Eye (tissue), 1 donor: ENCODE measurements around the gene ARHGEF19.
"Not testable (repeated sequence)": the region's sequence is repeated elsewhere in the genome, so short reads cannot be mapped to it uniquely, and the experiment has no call there.

ENCODE experiments used
- DNase-seq: peaks from one replicate; pipeline ENCODE4 v3.0.0-alpha.2; 2015

Gene ARHGEF19

DNA sequence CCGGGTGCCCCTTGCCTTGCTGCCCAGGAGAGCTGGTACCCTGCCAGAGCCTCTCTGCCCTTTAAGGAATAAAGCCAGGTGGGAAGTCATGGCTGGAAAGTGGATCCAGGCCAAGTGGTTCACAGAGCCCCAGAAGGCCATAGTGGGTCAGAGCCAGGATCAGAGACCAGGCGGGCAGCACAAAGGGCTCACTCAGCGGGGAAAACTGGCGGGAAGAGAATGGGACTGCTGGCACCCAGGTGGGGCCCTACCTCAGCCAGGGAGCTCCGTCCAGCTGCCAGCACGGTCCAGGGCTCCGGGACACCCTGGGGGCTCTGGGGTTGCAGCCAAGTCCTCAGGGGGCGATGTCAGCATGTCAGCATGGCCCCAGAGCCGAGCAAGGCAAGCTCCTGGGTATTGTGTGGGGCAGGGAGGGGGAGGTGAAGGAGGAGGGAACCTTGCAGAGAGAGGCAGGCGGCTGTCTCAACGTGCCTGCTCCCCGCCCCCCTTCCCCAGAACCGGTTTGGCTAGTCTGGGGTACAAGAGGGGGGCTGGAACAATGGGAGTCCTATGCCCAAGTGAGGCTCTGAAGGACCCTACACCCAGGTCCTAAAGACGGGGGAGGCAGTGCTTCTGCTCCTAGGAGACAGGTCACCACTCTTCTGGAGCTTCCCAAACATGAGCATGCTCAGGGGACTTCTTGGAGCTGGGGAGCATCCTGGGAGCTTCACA lies at the start of gene ARHGEF19:
ARHGEF19 (minus strand) TSS at position 402 of the 711 bp plus-strand sequence. CDS start 3,598 bp downstream, outside the sequence.
- DNase-seq, result peak; percentile 61

DNA sequence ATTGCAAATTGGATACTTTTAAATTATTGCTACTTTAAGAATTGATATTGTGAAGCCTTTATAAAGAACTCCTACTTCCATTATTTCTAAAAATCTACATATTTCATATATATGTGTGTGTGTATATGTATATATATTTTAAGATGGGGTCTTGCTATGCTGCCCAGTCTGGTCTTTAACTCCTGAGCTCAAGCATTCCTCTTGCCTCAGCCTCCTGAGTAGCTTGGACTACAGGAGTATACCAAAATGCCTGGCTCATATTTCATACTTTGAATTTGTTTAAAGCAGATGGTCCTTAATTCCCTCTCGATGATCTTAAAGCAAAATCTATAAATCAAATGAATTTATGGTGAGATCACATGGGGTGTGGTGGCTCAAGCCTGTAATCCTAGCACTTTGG lies 49.6 kb upstream of the ARHGEF19 start:
- no peak for DNase-seq

DNA sequence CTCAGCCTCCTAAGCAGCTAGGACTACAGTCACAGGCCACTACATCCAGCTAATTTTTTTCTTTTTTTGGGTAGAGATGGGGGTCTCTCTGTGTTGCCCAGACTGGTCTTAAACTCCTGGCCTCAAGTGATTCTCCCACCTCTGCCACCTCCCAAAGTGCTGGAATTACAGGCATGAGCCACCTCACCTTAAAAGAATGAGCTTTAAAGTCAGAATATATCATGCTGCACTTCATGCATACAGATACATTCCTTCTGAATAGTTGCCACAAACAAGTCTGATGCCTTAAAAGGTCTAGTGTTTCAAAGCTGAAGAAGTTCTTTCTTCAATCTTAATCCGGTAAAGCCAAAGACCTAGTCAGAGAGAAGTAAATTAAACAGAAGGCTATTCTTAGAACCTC lies 48.4 kb upstream of the ARHGEF19 start:
- no peak for DNase-seq

GRCh38 chr1:16258591-16259135 lies 46.2 kb upstream of the ARHGEF19 start:
- DNase-seq, result no peak

GRCh38 chr1:16257968-16258367 lies 45.5 kb upstream of the ARHGEF19 start:
- no peak for DNase-seq

GRCh38 chr1:16257556-16257955 lies 45.1 kb upstream of the ARHGEF19 start:
- DNase-seq, result not testable (repeated sequence)

GRCh38 chr1:16256478-16256877 lies 44.0 kb upstream of the ARHGEF19 start:
- DNase-seq, result no peak

GRCh38 chr1:16254263-16254928 lies 41.9 kb upstream of the ARHGEF19 start:
- peak; percentile 68 for DNase-seq

GRCh38 chr1:16253332-16253922 lies 41.0 kb upstream of the ARHGEF19 start:
- no peak for DNase-seq

GRCh38 chr1:16252912-16253311 lies 40.5 kb upstream of the ARHGEF19 start:
- DNase-seq, result no peak

- DNase-seq, result no peak
Measured at GRCh38 chr1:16251381-16251780, 38.9 kb upstream of the ARHGEF19 start.

DNA sequence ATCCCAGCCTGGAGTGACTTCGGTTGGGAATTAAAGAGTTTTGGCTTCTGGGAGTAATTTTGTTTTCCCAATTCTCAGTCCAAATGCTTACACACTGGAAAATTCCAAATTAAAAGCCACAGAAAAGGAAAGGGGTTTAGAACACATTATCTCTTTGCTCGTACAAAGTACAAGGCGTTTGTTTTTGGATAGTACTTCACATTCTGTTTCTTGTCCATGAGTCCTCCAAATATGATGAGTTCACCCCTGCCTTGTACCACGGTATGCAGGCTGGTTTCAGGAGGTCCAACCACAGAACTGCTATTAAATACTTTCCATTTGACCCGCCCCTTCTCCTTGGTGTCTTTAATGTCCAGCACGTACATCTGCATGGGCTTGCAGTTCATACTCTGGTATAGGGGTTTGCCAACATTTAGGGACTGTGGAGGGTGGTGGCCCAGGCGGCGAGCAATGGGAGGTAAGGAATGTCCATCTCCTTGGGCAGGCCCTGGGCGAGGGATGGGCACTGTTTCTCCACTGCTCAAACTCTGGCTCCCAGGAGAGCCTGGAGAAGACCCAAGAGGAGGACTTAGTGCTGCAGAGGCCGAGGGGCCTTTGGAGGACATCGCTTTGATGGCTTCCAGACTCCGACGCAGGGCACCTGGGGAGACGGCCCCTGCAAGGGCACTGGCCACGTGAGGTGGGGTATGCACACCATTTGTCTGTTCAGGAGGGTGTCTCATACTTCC lies 38.2 kb upstream of the ARHGEF19 start:
- DNase-seq, result no peak

DNA sequence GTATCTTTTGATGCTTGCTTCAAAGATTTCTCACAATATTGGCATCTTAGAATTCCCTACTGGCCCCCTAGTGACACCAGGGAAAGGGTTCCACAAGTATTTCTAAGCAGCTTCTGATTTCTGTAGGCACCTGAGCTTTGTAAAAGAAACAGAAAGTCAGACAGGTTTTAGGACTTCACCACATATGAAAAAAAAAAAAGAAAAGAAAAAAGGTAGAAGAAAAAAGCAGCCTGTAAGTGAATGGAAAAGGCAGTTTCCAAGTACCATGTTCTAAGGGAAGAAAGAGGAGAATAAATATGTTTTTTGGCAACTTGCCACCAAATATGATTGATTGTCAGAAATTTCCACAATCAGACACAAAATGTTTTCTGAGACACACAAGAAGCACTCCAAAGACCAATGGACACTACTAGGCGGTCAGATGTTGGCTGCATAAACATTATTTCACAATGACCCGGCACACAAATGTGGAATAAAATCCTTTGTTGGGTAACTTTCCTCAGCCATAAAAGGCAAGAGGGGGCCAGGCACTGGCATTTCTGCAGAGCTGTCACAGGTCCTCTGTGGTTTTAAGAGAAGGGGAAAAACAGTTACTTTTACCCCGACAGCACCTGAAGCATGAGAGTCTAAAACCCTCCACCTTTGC lies 37.3 kb upstream of the ARHGEF19 start:
- no peak for DNase-seq

DNA sequence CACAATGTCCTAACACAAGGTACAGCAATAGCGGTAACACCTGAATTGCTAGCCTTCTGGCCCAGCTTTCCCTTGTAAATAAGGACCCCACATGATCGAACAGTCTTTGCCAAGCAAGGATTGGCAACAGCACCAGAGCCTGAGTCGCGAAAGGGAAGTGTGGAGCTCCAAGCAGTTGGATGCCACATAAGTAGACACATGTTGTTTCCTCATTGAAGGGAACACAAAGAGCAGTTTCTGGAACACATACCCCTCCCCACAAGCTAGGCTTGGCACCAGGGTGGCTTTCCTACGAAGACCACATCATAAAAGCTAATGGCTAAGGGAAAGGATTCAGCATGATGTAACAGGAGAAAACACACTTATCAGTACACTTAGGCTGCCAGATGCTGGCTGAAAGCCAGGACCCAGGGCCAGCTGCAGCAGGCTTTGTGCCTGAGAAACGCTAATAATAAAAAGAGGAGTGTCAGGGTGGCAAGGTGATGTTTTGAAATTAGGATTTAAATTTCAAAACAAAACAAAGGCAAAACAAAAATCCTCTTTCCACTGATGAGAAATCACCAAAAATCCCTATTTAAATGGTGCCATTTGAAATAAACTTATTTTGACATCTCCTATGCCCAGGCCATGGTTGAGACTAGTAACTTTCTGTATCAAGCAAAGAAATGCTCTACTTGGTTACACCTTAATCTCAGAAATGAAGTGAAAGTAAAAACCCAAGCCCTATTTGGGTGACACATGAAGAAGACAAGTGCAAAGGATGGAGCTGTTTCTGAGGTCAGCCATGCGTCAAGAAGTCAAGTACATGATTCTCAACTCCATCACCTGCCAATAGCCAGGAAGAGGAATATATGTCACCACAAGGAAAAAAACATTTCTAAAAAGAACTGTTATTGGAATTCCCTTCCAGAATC lies 36.4 kb upstream of the ARHGEF19 start:
- DNase-seq, result peak; percentile 57

DNA sequence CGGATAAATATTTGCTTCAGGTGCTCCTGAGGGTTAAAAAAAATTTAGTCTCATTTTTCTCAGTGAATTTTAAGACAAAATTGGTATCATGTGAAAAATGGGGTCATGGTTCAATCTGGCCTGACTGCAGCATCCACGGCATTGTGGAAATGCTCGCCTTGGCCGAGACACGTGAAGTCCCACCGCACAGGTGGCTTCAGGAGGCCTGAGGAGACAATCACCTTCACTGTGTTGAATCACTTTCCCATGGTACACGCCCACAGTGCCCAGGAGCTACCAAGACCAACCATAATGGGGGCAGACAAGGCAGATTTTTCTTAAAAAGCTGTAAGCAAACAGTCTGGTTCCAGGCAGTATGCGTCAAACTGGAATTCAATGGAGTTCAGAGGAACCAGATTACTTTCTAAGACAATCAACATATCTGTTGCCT lies 35.6 kb upstream of the ARHGEF19 start:
- DNase-seq, result no peak

- no peak for DNase-seq
Measured at GRCh38 chr1:16247441-16247840, 35.0 kb upstream of the ARHGEF19 start.

DNA sequence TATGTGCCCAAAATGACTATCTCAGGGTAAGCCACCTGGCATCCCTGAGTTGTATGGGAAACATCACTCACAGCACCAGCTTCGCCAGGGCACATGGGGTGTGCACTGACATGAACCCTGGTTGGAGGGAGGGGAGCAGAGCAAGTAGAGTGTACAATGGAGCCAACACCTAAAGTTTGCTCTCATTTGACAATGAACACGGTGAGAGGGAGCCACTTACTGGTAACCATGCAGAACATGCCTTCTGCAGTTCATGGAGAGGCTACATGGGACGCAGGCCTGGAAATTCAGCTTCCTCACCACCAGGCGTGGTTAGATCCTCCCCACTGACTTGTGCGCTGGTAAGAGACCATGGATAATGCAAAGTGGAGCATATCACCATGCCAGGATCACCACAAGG lies 34.5 kb upstream of the ARHGEF19 start:
- no peak for DNase-seq

- DNase-seq, result not testable (repeated sequence)
Measured at GRCh38 chr1:16246239-16246638, 33.8 kb upstream of the ARHGEF19 start.

DNA sequence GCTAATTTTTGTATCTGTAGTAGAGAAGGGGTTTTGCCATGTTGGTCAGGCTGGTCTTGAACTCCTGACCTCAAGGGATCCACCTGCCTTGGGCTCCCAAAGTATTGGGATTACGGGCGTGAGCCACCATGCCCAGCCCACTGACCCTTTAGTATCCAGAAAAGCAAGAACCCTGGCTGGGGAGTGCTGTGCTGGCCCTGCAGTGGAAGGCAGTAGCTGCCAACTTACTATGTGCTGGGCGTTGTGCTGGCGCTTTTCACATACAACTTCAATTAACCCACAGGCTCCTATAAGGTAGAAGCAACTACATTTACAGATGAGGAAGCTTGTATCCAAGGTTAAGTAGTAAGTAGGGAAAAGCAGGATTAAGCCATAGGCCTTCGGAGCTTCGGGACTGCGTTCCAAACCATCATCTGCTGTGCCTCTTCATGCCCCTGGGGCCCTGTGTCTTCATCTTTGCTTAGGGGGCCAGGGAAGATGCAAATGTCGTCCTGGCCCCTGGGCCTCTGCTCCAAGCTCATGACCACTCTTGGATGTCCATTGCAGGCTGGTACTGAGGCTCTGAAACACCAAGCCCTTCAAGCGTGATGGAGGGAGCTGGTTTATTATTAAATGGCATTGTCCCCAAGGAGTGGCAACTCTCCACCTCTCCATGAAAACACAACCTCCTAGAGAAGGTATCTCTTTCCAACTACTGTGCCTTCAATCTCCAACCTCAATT lies 33.2 kb upstream of the ARHGEF19 start:
- no peak for DNase-seq

DNA sequence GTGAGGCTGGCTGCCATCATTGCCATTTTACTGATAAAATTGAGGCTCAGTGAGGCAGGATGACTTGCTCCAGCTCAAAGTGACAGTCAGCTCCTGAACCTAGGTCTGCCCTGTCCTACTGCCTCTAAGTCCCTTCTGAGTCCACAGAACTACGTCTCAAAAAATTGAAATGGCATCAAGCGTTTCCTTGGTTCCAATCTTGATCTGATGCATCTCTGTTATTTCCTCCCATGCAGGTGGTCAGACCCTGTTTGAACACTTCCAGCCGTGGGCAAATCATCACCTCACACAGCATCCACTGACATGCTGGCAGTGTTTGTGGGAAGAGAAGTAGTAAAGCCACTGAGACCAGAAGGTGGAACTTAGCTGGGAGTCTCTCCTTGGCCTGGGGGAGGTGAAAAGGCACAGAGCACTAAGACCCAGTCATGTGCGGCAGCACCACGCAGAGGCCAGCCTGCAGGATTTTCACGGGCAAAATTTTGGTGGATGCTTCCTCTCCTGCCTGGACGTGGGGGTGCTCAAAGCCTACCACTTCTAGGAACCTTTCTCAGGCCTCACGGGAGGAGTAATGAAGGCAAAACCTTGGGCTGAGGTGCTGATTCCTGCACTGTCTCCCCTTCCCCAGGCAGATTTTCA lies 32.3 kb upstream of the ARHGEF19 start:
- no peak for DNase-seq
